ENCODE data around the gene RHOBTB3. TPM values are rescaled to one million over a fixed set of nuclear protein-coding genes. Genes with fewer than 3 reads are reported as not detected.

Gene RHOBTB3
- total RNA-seq, 1 experiment from 2014 or later: 95.2 TPM

- no peak for TF ChIP-seq TCF7L2 (IDR thresholded peaks at IDR 0.05; ENCODE audit: low read depth, low read length)
- no peak for TF ChIP-seq POLR2AphosphoS5 (IDR thresholded peaks at IDR 0.05; ENCODE audit: low read depth, low read length)
- no peak for TF ChIP-seq CTCF (IDR thresholded peaks at IDR 0.05)
- no peak for TF ChIP-seq SIN3A (IDR thresholded peaks at IDR 0.05; ENCODE audit: borderline replicate concordance, insufficient read depth, low read depth, low read length)
- TF ChIP-seq REST (IDR thresholded peaks at IDR 0.05; ENCODE audit: insufficient read depth in 1 of 2, low read depth in 2 of 2, low read length in 1 of 2): no peak
- DNase-seq (ENCODE audit: low read depth, low spot score): no peak
- no peak for ATAC-seq
- in situ Hi-C loops (cut with HindIII; ENCODE audit: low pct_unique_long_range_greater_than_20kb, low sequenced_read_pairs): no loop called here
- H3K36me3 ChIP-seq (ENCODE audit: control insufficient read depth, insufficient read depth, low read length): peaks cover 5% of the 10 kb centered on the region; the same call in 1 of the 2 replicates
- intact Hi-C loops (cut with micrococcal nuclease; ENCODE audit: unreplicated experiment): no loop called here
- H3K4me3 ChIP-seq (ENCODE audit: low read depth in 2 of 2, low read length in 2 of 2): no peak overlapping the region
- no peaks in the 10 kb centered on the region for H3K9me3 ChIP-seq (ENCODE audit: control insufficient read depth, insufficient read depth, low read depth, low read length)
- no TSS peak for BruUV-seq (replicated peaks)
- no peaks in the 10 kb centered on the region for H3K27me3 ChIP-seq (ENCODE audit: control insufficient read depth, insufficient read depth, low read length)
- ChIA-PET POLR2A (no interaction called here), CTCF (no interaction called here)
- no peak overlapping the region for H3K27ac ChIP-seq (ENCODE audit: low read length)
- no peaks in the 10 kb centered on the region for H3K4me1 ChIP-seq (ENCODE audit: control insufficient read depth, insufficient read depth, low read length)
Measured at GRCh38 chr5:95794070-95794516, 63.0 kb downstream of the RHOBTB3 start.

GRCh38 chr5:95797301-95797700 lies 66.2 kb downstream of the RHOBTB3 start:
- BruUV-seq (replicated peaks): no TSS peak
- ATAC-seq (no peak), DNase-seq (ENCODE audit: low read depth, low spot score) (no peak)
- ChIA-PET CTCF (no interaction called here), POLR2A (no interaction called here)
- in situ Hi-C loops (cut with HindIII; ENCODE audit: low pct_unique_long_range_greater_than_20kb, low sequenced_read_pairs): no loop called here
- TF ChIP-seq CTCF (IDR thresholded peaks at IDR 0.05): no peak
- TF ChIP-seq SIN3A (IDR thresholded peaks at IDR 0.05; ENCODE audit: borderline replicate concordance, insufficient read depth, low read depth, low read length): no peak
- no peak for TF ChIP-seq REST (IDR thresholded peaks at IDR 0.05; ENCODE audit: insufficient read depth in 1 of 2, low read depth in 2 of 2, low read length in 1 of 2)
- TF ChIP-seq POLR2AphosphoS5 (IDR thresholded peaks at IDR 0.05; ENCODE audit: low read depth, low read length): no peak
- TF ChIP-seq TCF7L2 (IDR thresholded peaks at IDR 0.05; ENCODE audit: low read depth, low read length): no peak
- intact Hi-C loops (cut with micrococcal nuclease; ENCODE audit: unreplicated experiment): no loop called here
- H3K4me1 ChIP-seq (ENCODE audit: control insufficient read depth, insufficient read depth, low read length): no peaks in the 10 kb centered on the region
- 0 out of 2 replicates have a peak, but pooled peaks cover 5% of the 10 kb centered on the region for H3K36me3 ChIP-seq (ENCODE audit: control insufficient read depth, insufficient read depth, low read length)
- no peaks in the 10 kb centered on the region for H3K27me3 ChIP-seq (ENCODE audit: control insufficient read depth, insufficient read depth, low read length)
- no peak overlapping the region for H3K4me3 ChIP-seq (ENCODE audit: low read depth in 2 of 2, low read length in 2 of 2)
- no peak overlapping the region for H3K27ac ChIP-seq (ENCODE audit: low read length)
- H3K9me3 ChIP-seq (ENCODE audit: control insufficient read depth, insufficient read depth, low read depth, low read length): no peaks in the 10 kb centered on the region

All from Panc1 (cell line).